BJ (cell line): ENCODE measurements around the gene PARD3B. TPM values are rescaled to one million over a fixed set of nuclear protein-coding genes. Genes with fewer than 3 reads are reported as not detected.

Source experiments
- CTCF ChIA-PET: fragments of 350-600 bp; formaldehyde crosslinking; extraction: SDS; loops from one replicate; lab custom pipeline; 2021; ENCODE audit warnings: antibody characterized with exemption, inconsistent platforms; lab: Yijun Ruan, JAX
- POLR2A ChIA-PET: fragments of 300-600 bp; sonication (Branson Sonifier 250); formaldehyde crosslinking; extraction: SDS; loops from one replicate; lab custom pipeline; 2021; ENCODE audit warnings: antibody characterized with exemption; lab: Charles Lee
- DNase-seq: peaks from one replicate; pipeline ENCODE4 v3.0.0-alpha.2; 2011; ENCODE audit warnings: low read depth
- H3K27me3 ChIP-seq: 2 replicates; pipeline ENCODE4 v1.6.0; 2011; ENCODE audit warnings: low read length; ENCODE audit not compliant: control insufficient read depth, insufficient read depth
- H3K36me3 ChIP-seq: 2 replicates; pipeline ENCODE4 v1.5.1; 2011; ENCODE audit warnings: low read length; ENCODE audit not compliant: control insufficient read depth, insufficient read depth
- H3K4me3 ChIP-seq: 2 replicates; pipeline ENCODE4 v1.5.1; 2011; ENCODE audit warnings: low read depth, mild to moderate bottlenecking, control low read depth, low read length
- CTCF ChIP-seq: IDR thresholded peaks from 2 replicates; pipeline ENCODE4 v1.5.1; 2011; ENCODE audit warnings: low read depth, mild to moderate bottlenecking, control low read depth, inconsistent platforms, low read length, moderate library complexity; ENCODE audit not compliant: insufficient read depth
- polyA plus RNA-seq: library from polyadenylated mRNA; depleted of rRNA; stranded (reverse); fragments of >200 nt; gene quantifications from 2 replicates; pipeline ENCODE4 v1.2.3, GENCODE V29; 2011

The PARD3B gene
- polyA plus RNA-seq, 1 experiment = 7.1 TPM

- Histone ChIP-seq H3K36me3 (0 out of 2 replicates have a peak, but pooled peaks cover 1% of the 10 kb centered on the region), H3K4me3 (no peak overlapping the region), H3K27me3 (no peaks in the 10 kb centered on the region)
- ChIA-PET CTCF (no interaction called here), POLR2A (no interaction called here)
- no peak for TF ChIP-seq CTCF
- DNase-seq = no peak
These were observed 106.8 kb downstream of the PARD3B start for GRCh38 chr2:204652063-204652462.

DNA sequence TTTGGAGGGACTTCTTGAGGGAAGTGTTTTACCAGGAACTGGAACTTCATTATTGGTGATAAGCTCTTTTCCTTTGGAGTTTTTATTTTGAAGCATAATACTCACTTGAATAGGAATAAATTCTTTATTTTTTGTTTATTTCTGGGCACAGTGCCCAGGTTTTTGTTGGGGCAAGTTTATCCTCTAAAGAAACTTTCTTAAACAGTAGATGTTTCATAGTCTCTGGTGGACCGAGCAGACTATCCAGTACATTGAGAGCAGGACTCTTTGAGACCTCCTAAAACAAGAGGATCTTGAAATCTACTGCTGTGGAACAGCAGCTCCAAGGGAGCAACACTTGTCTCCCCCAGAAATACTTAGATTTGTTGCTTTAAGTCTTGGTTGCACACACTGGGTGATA, 109.4 kb downstream of the PARD3B start:
- ChIA-PET CTCF (interaction anchor here (1.1 kb wide), 1 partner anchor 37 kb away, joined by 3 read pairs; no protein-coding TSS in a partner anchor), POLR2A (interaction anchor here (0.9 kb wide), 1 partner anchor 9 kb away, joined by 6 read pairs; no protein-coding TSS in a partner anchor)

DNA sequence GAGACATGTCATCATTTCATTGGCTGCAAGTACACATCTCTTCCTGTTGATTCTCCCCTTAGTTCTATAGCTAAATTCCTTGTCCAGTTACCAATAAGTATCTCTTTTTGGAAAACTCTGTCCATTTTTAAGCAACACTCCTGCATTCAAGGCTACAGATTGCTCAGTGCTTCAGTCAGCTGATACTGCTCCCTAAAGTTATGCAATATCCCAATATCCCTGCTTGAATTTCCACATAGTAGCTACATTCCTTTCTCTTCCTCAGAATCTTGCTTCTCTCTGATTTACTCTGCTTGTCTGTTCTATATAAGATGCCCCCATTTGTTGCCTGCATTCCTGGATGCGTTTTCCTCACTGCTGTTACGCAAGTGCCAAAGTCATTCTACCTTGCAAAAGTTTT, 109.8 kb downstream of the PARD3B start:
- no peak overlapping the region for H3K4me3 ChIP-seq
- CTCF ChIA-PET = interaction anchor here (1.1 kb wide), 1 partner anchor 37 kb away, joined by 3 read pairs; no protein-coding TSS in a partner anchor
- peak; percentile 37 for DNase-seq

More for the DNA sequence above, 109.4 kb downstream of the PARD3B start:
- TF ChIP-seq CTCF = no peak
- Histone ChIP-seq H3K4me3 (no peak overlapping the region), H3K27me3 (no peaks in the 10 kb centered on the region), H3K36me3 (0 out of 2 replicates have a peak, but pooled peaks cover 1% of the 10 kb centered on the region)
- no peak for DNase-seq

DNA sequence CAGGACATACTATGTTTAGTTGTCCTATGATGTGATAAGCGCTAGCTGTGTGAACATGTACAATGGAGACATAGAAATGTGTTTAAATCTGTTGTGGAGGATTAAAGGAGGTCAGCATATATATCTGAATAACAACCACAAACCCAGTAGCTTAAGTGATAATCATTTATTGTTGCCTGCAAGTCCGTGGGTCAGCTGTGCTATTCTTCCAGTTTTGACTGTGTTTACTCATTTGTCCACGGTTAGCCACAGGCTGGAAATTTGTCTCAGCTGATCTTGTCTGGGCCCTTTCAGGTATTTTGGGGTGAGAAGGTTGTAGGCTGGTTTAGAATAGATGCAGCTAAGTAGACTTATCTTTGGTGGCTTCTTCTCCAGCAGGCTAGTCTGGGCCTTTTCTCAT, 110.4 kb downstream of the PARD3B start:
- no peaks in the 10 kb centered on the region for H3K27me3 ChIP-seq
- no peak overlapping the region for H3K4me3 ChIP-seq
- ChIA-PET POLR2A (no interaction called here), CTCF (no interaction called here)
- no peak for TF ChIP-seq CTCF
- 0 out of 2 replicates have a peak, but pooled peaks cover 1% of the 10 kb centered on the region for H3K36me3 ChIP-seq
- no peak for DNase-seq

More for the DNA sequence above, 109.8 kb downstream of the PARD3B start:
- 0 out of 2 replicates have a peak, but pooled peaks cover 1% of the 10 kb centered on the region for H3K36me3 ChIP-seq
- no peaks in the 10 kb centered on the region for H3K27me3 ChIP-seq
- POLR2A ChIA-PET = interaction anchor here (0.9 kb wide), 1 partner anchor 9 kb away, joined by 6 read pairs; no protein-coding TSS in a partner anchor
- TF ChIP-seq CTCF = no peak

DNA sequence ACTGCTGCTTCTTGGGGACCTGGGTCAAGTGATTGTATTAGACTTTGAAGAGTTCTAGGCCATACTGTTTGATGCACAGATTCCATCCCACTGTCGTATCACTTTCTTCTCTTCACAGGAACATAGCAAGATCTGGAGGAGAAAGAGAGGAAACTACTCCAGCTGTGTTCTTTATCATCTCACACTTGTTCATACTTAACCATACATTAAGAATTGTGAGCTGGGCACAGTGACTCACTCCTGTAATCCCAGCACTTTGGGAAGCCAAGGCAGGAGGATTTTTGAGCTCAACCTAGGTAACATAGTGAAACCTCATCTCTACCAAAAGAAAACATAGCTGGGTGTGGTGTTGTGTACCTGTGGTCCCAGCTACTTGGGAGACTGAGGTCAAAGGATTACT, 111.7 kb downstream of the PARD3B start:
- ChIA-PET CTCF (no interaction called here), POLR2A (no interaction called here)
- no peak overlapping the region for H3K4me3 ChIP-seq
- DNase-seq = no peak
- no peaks in the 10 kb centered on the region for H3K36me3 ChIP-seq
- TF ChIP-seq CTCF = no peak
- H3K27me3 ChIP-seq = no peaks in the 10 kb centered on the region
